GM12874 (cell line): ENCODE data around the gene CACNA2D3.

Experiments used
- TF ChIP-seq, protein P1 (sequence below): IDR thresholded peaks from 2 replicates; pipeline ENCODE4 v1.5.1; 2011; ENCODE audit warnings: low read depth, mild to moderate bottlenecking, control low read depth, low read length, moderate library complexity; ENCODE audit not compliant: insufficient read depth

The CACNA2D3 gene

DNA sequence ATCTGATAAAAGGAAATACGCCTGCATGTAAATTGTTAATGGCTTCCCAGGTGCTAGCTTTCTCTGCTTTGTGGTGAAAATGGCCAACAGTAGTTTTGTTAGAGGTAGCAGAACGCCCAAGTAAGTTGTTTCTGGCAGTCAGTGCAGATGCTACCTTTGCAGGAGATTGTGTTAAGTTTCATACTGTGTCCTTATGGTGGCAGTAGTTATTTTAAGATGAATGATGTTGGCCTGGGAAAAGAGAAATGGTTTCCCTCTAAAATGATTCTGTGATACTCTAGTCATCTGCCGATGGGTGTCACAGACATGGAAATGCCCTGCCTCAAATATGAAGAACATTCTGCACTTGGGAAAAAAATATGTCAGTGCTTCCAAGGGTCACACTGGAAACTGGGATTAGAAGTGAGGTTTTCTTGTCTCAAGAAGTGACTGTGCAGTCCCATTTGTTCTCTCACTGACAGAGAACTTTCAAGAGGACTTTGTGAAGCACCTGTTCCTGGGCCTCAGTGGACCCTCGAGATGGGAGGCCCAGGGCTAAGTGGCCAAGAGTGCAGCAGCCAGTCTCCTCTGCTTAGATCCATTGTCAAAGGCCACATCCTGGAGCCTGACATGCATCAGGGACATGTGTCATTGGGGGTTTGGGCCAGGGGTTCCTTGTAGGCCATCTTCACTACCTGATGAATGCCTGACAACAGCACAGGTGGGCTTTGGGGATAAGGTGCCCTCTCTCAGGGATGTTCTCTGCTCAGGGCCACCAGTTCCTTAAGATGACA, 393.3 kb downstream of the CACNA2D3 start:
- TF ChIP-seq, protein P1, sequence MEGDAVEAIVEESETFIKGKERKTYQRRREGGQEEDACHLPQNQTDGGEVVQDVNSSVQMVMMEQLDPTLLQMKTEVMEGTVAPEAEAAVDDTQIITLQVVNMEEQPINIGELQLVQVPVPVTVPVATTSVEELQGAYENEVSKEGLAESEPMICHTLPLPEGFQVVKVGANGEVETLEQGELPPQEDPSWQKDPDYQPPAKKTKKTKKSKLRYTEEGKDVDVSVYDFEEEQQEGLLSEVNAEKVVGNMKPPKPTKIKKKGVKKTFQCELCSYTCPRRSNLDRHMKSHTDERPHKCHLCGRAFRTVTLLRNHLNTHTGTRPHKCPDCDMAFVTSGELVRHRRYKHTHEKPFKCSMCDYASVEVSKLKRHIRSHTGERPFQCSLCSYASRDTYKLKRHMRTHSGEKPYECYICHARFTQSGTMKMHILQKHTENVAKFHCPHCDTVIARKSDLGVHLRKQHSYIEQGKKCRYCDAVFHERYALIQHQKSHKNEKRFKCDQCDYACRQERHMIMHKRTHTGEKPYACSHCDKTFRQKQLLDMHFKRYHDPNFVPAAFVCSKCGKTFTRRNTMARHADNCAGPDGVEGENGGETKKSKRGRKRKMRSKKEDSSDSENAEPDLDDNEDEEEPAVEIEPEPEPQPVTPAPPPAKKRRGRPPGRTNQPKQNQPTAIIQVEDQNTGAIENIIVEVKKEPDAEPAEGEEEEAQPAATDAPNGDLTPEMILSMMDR = no peak

DNA sequence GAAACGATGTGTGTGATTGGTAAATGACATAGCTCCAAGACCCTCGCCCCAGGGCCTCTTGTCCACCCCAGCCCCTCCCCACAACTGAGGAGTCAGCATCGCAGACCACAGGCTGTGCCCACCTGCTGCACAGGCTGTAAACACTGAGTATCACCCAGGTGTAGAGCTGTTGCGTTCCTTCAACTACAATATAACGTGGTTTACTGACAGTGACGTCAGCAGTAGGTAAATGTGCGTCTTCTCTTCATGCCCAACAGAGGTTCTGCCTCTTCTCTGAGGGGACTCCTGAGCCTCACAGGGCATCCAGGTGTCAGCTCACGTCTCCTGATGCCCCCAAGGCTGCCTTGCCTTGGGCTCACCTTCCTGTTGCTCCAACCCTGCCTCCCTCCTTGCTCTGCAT, 395.1 kb downstream of the CACNA2D3 start:
- TF ChIP-seq, protein P1 = no peak

DNA sequence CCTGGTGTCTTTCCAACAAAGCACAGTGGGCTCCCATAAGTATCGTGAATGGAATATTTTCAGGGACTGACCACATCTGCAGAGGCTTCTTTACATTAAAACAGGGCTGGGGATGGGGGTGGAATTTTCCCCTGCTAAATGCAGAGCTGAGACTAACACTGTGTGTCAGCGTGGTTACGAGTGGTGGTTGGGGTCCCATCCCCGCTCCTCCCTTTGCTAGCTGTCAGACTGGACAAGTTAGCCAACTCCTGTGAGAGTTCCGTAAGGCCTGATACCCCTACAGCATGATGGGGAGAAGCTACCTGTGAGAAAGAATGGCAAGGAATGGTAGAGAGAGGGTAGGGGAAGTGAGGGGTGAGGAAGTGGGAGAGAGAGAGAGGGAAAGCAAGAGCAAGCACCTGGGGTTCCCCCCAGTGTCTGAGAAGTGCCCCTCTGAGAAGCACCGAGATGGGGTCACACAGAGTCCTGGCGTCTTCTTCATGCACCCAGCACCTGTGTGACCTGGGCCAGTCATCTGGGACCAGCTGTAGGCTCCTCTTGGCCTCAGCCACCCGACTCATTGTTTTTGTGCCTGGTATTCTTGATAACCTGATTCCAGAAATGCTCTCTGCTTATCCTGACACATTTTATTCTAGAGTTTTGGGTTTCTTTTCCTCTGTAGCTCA, 395.8 kb downstream of the CACNA2D3 start:
- TF ChIP-seq, protein P1 = no peak

DNA sequence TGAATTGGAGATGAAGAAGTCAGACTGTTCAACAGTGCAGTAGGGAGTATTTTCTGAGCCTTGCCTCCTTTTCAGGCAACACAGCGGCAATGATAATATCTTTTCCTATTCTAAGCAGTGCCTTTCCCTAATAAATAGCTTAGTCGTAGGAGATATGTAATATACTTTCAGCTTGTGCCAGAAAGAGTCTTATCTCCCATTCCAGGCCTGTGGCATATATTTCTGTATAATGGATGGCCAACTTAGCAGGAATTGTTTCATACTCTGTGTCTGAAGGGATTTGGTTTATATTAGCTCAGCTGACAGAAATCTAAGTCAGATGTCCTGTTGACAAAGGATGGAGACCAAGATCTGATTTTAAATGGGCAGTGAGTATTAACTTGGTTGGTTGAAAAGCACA, 397.1 kb downstream of the CACNA2D3 start:
- TF ChIP-seq, protein P1 = no peak

DNA sequence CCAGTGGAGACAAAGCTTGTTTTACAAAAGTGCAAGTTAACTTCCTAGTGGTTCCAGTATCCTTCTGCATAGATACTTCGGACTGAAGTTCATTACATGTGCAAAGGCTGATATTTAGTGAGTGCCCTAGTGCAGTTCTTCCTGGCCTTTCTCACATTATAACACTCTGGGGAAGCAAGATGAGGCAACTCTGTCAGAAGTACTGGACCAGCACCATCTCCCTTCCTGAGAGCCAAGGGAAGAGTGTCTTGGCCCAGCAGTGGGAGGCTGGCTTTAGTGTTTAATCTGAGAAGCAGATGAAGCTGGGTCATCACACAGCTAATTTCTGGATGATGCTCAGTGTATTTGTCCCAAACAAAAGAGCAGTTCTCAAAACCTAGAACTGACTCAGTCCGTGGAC, 397.7 kb downstream of the CACNA2D3 start:
- TF ChIP-seq, protein P1 = no peak

DNA sequence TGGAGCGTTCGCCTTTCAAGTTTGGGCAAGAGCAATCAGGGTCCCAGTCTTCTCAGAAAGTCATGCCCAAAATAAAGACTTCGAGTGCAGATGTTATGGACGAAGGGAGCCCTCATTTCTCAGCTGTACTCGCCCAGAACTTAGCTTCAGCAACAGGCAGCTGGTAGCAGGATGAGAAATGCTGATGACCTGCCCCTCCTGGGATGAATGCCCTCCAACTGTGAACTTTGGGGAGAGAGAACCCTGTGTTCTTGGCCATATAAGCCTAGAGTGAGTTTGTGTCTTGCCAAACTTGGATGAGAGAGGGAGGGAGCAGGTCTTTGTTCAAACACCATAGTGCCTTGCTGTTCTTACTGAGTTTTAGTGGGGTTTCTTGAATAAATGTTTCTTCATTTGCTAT, 405.2 kb downstream of the CACNA2D3 start:
- TF ChIP-seq, protein P1 = no peak

DNA sequence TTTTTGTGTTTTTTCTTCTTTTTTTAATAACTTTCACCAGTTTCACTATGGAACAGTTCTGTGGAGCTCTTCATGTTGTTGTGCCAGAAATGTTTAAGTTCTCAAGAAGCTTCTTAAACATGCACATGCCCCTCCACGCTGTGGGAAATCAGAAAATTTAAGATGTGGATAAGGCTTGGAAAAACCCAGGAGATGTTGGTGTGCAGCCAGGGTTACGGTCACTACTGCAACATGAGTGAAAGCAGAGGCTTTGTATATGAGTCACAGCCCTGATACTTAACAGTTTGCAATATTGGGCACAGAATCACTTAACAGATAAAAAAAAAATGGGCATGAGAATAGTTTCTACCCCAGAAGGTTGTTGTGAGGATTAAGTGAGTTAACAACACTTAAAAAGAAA, 405.6 kb downstream of the CACNA2D3 start:
- TF ChIP-seq, protein P1 = no peak
